GM12872 (cell line): ENCODE measurements around the gene ANKRD37.

Source experiments
- CTCF ChIP-seq: IDR thresholded peaks from 3 replicates; pipeline ENCODE4 v1.5.1; 2011; ENCODE audit warnings: low read depth, mild to moderate bottlenecking, low read length, moderate library complexity; ENCODE audit not compliant: insufficient read depth

Gene ANKRD37

GRCh38 chr4:185370268-185370949 lies 26.2 kb upstream of the ANKRD37 start:
- TF ChIP-seq CTCF: no peak

- no peak for TF ChIP-seq CTCF
Measured at GRCh38 chr4:185371702-185372101, 24.9 kb upstream of the ANKRD37 start.

- no peak for TF ChIP-seq CTCF
Measured at GRCh38 chr4:185374027-185374426, 22.6 kb upstream of the ANKRD37 start.

GRCh38 chr4:185374573-185374972 lies 22.1 kb upstream of the ANKRD37 start:
- TF ChIP-seq CTCF: no peak

GRCh38 chr4:185378264-185378663 lies 18.4 kb upstream of the ANKRD37 start:
- no peak for TF ChIP-seq CTCF

GRCh38 chr4:185379326-185380295 lies 17.0 kb upstream of the ANKRD37 start:
- TF ChIP-seq CTCF: no peak

- no peak for TF ChIP-seq CTCF
Measured at GRCh38 chr4:185380320-185380719, 16.3 kb upstream of the ANKRD37 start.
